HG02884 (cell line): Measurements from ENCODE around the gene GFOD2.
"Not testable (repeated sequence)": the region's sequence is repeated elsewhere in the genome, so short reads cannot be mapped to it uniquely, and the experiment has no call there.

Experiments used
- ATAC-seq: cut with Tn5 transposase; IDR thresholded peaks from one replicate; pipeline ENCODE4 v1.9.1; 2021; ENCODE audit warnings: mild to moderate bottlenecking, moderate library complexity; ENCODE audit not compliant: unreplicated experiment

The GFOD2 gene

GRCh38 chr16:67719048-67719777, at the start of gene GFOD2:
TSS of gene GFOD2 (minus strand) at chr16:67719316. CDS start at chr16:67685715, 33,601 bp downstream.
- ATAC-seq = no peak

GRCh38 chr16:67767953-67768352, 48.8 kb upstream of the GFOD2 start:
- ATAC-seq = no peak

- no peak for ATAC-seq
Measured at GRCh38 chr16:67766291-67766690, 47.2 kb upstream of the GFOD2 start.

- no peak for ATAC-seq
Measured at GRCh38 chr16:67764158-67764667, 45.1 kb upstream of the GFOD2 start.

- no peak for ATAC-seq
Measured at GRCh38 chr16:67763066-67763465, 44.0 kb upstream of the GFOD2 start.

GRCh38 chr16:67762385-67762784, 43.3 kb upstream of the GFOD2 start:
- ATAC-seq = no peak

GRCh38 chr16:67761924-67762323, 42.8 kb upstream of the GFOD2 start:
- ATAC-seq = no peak

GRCh38 chr16:67760956-67761230, 41.8 kb upstream of the GFOD2 start:
- ATAC-seq = no peak

- no peak for ATAC-seq
Measured at GRCh38 chr16:67760206-67760955, 41.3 kb upstream of the GFOD2 start.

GRCh38 chr16:67758966-67759365, 39.9 kb upstream of the GFOD2 start:
- no peak for ATAC-seq

- no peak for ATAC-seq
Measured at GRCh38 chr16:67758006-67758405, 38.9 kb upstream of the GFOD2 start.

- no peak for ATAC-seq
Measured at GRCh38 chr16:67752641-67753040, 33.5 kb upstream of the GFOD2 start.

- not testable (repeated sequence) for ATAC-seq
Measured at GRCh38 chr16:67751331-67751730, 32.2 kb upstream of the GFOD2 start.

GRCh38 chr16:67750466-67750865, 31.4 kb upstream of the GFOD2 start:
- ATAC-seq = no peak

- ATAC-seq = no peak
Measured at GRCh38 chr16:67749436-67750078, 30.4 kb upstream of the GFOD2 start.

GRCh38 chr16:67748834-67749233, 29.7 kb upstream of the GFOD2 start:
- ATAC-seq = no peak

GRCh38 chr16:67746846-67747245, 27.7 kb upstream of the GFOD2 start:
- ATAC-seq = no peak

- ATAC-seq = no peak
Measured at GRCh38 chr16:67741118-67741517, 22.0 kb upstream of the GFOD2 start.

GRCh38 chr16:67740391-67740790, 21.3 kb upstream of the GFOD2 start:
- ATAC-seq = no peak

- no peak for ATAC-seq
Measured at GRCh38 chr16:67736858-67737257, 17.7 kb upstream of the GFOD2 start.

- ATAC-seq = no peak
Measured at GRCh38 chr16:67734731-67735201, 15.7 kb upstream of the GFOD2 start.
